ENCODE results near the gene OGT.
"Not testable (repeated sequence)": the region's sequence is repeated elsewhere in the genome, so short reads cannot be mapped to it uniquely, and the experiment has no call there.

Gene OGT

DNA sequence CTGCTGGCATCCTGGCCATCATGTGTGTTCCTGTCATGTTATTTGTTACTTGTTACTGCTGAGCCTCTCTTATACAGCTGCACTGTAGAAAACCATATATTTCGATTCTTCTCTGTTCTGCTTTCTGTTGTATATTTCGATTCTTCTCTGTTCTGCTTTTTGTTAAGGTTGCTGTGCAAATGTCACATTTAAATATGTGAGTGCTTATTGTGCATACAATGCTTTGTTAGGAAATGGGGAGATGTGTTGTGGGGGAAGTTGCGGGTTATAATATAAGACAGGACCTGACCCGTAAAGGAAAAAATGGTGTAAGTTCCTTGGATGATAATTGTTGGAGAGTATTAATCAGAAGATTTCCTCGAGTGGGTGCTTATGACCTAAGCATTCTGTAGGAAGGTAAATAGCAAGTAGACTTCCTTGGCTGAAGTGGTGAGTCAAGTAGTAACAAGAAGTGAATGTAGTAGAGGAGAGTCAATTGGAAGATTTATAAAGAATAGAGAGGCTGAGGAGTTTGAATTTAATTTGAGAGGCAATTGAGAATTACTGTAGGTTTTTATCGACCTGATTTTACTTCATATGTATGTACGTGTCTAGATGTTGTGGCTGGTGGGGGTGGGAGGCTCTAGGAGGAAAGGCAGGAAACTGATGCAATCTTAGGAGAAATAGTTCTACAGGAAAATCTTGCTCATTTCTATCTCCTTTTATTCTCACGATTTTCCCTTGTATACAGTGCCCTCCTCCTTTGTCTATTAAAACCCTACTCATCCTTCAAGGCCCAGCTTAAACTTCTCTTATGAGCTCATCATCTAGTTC, 8.5 kb downstream of the OGT start:
- peak; percentile 66 for DNase-seq

GRCh38 chrX:71542411-71542810, 9.5 kb downstream of the OGT start:
- DNase-seq, result no peak

DNA sequence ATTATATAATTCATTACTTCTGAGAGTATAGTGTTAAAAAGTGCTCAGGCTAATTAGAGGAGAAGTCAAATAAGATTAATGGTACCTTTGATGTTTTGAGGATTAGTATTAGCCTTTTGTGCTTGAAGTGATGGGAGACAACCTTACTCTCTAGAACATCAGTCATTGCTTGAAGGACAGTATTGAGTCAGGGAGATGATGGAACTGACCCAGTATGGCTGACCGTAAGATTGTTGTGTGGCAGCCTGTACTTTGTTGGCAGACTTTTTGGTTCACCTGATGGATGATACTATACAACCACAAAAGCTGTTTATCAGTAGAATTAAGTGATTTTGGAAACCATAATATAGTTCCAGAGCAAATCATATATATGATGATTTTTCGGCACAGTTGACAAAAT, 9.9 kb downstream of the OGT start:
- DNase-seq, result no peak

GRCh38 chrX:71543316-71543715, 10.4 kb downstream of the OGT start:
- DNase-seq, result no peak

DNA sequence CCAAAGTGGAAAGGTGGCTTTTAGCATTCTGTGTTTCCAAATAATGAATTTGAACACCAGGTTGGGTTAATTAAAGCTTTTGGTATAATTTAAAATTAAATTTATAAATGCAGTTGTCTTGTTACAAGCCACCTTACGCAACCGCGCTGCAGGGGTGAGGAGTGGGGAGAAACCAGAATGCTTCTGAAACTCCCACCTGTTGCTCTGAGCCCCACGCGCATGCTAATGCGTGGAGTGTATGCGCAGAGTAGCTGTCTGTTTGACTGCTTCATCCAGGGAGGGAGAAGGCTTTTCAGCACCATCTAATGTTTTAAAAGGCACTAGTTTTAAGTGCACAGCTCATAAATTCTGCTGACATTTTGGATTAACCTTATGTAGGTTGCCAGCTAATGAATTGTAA, 12.5 kb downstream of the OGT start:
- no peak for DNase-seq

GRCh38 chrX:71546879-71547278, 14.0 kb downstream of the OGT start:
- DNase-seq, result no peak

DNA sequence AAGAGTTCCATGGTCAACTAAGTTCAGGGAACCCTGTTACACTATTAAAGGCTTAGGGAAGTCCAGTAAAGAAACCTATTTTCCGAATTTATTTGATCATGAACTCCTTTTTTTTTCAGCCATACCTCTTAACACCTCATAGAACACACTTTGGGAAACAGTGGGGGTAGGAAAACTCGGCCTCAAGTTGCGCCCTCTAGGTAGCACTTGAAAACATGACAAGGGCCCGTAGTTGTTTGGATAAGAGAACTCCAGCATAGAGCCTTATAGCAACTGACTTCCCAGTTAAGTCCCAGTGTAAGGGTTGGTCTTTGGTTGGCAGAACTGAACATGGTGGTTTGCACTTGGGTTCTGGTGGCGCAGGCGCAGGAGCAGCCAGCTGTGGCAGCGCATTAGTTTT, 14.4 kb downstream of the OGT start:
- no peak for DNase-seq

GRCh38 chrX:71549986-71550385, 17.1 kb downstream of the OGT start:
- no peak for DNase-seq

DNA sequence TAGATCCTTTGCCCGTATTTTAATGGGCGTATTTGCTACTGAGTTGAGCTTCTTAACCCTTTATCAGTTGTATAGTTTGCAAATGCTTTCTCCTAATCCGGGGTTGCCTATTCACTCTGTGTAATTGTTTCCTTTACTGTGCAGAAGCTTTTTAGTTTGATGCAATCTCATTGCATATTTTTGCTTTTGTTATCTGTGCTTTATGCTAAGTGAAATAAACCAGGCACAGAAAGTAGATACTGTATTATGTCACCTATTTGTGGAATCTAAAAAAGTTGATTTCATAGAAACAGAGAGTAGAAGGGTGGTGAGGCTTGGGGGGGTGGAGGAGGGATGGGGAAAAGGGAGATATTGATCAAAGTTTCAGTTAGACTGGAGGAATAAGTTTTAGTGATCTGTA, 17.7 kb downstream of the OGT start:
- no peak for DNase-seq

GRCh38 chrX:71556036-71556435, 23.1 kb downstream of the OGT start:
- DNase-seq, result no peak

- no peak for DNase-seq
Measured at GRCh38 chrX:71558920-71559319, 26.0 kb downstream of the OGT start.

GRCh38 chrX:71559773-71560172, 26.9 kb downstream of the OGT start:
- not testable (repeated sequence) for DNase-seq

DNA sequence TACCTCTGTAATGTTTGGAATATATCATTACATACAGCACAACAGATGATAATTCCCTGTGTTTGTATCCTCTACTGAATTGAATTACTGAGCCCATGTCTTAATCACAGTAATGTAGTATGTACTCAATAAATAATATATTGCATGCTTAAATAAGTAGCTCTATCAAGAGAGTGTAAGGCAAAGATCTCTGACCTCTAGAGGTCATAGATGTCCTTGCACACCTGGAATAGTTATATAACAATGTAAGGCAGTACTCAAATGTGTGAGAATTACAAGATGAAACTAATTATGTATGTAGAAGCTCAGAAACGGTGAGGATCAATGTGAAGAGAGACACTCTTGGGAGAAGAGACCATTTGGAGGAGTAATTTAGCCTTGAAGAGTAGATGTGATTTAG, 31.0 kb downstream of the OGT start:
- DNase-seq, result no peak

DNA sequence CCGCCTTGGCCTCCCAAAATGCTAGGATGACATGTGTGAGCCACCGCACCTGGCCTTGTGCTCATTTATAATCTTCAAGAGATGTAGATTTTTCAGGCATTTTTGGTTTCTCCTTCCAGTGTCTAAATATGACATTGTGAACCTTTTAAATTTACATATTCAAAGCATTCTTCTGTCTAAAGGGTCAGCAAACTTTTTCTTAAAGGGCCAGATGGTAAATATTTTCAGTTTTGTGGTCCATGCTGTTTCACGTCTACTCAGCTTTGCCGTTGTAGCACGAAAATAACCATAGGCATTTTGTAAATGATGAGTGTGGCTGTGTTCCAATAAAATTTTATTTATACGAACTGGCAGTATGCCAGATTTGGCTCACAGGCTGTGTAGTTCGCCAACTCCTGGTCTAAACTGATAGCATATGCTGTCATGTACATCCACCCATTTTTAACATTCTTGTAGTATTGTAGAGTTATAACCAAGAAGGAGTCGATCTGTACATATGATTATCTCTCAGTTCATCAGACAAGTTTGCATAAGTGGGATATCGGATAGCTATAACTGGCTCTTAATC, 32.7 kb downstream of the OGT start:
- no peak for DNase-seq

DNA sequence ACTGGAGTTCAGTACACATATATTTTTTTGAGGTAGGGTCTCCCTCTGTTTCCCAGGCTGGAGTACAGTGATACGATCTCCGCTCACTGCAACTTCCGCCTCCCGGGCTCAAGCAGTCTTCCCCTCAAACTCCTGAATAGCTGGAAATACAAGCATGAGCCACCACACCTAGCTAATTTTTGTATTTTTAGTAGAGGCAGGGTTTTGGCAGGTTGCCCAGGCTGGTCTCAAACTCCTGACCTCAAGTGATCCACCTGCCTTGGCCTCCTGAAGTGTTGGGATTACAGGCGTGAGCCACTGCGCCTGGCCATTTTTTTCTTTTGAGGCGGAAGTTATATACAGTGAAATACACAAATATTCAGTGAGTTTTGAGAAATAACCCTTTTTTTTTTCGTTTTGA, 38.5 kb downstream of the OGT start:
- DNase-seq, result not testable (repeated sequence)

GRCh38 chrX:71573590-71573989, 40.7 kb downstream of the OGT start:
- no peak for DNase-seq

- no peak for DNase-seq
Measured at GRCh38 chrX:71577682-71578081, 44.8 kb downstream of the OGT start.

- DNase-seq, result no peak
Measured at GRCh38 chrX:71578253-71579135, 45.6 kb downstream of the OGT start, which contains the start of gene GCNA. Gene GCNA (plus strand): TSS chrX:71578437. CDS start chrX:71580822, 2,385 bp downstream.

DNA sequence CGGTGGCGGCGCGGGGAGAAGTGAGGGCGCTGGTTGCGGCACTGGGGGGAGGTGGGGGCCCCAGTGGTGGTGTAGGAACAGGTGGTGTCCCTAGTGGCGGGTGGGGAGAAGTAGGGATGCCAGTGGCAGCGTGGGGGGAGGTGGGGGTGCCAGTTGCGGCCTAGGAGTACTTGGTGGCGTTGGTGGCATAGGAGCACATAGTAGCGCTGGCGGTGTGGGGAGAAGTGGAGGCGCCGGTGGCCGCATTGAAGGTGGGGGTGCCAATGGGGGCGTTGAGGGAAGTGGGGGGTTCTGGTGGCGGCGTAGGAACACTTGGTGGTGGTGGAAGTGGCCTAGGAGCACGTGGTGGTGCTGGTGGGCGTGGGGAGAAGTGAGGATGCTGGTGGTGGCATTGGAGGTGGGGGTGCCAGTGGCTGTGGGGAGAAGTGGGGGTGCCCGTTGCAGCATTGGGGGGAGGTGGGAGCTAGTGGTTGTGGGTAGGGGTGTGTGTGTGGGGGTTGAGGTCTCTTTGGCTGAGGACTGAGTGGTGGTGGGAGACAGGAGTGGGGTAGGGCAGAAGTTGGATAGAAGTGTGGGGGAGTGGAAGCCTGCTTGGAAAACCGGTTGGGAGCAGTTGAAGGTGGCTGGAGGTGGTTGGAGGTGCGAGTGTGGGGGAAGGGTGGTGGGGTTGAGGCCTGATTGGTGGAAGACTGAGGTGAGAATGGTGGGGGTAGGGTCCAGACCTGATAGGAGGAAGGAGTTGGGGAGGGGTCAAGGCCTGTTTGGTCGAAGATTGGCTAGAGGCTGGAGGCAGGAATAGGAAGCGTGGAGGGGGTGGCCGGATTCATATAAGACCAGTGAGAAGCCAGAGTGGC, 46.5 kb downstream of the OGT start:
- DNase-seq, result no peak

DNA sequence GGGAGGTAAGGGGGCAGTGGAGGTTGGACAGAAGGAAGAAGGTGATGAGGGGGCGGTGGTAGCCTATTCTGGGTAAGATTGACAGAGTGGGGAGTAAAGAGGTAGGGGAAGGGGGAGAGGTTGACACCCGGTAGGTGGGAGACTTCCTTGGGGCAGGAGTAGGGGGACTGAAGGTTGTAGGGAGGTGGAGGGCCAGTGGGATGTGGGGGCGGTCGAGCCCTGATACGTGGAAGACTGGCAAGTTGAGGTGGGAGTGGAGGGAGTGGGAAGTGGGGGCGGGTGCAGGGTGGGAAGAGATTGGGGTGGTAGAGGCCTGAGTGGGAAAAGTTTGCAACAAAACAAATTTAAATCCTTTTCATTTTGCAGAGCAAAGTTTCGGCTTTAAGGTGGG, 47.1 kb downstream of the OGT start:
- no peak for DNase-seq

GRCh38 chrX:71581210-71581609, 48.3 kb downstream of the OGT start:
- no peak for DNase-seq

GRCh38 chrX:71586929-71587328, 54.0 kb downstream of the OGT start:
- no peak for DNase-seq

DNA sequence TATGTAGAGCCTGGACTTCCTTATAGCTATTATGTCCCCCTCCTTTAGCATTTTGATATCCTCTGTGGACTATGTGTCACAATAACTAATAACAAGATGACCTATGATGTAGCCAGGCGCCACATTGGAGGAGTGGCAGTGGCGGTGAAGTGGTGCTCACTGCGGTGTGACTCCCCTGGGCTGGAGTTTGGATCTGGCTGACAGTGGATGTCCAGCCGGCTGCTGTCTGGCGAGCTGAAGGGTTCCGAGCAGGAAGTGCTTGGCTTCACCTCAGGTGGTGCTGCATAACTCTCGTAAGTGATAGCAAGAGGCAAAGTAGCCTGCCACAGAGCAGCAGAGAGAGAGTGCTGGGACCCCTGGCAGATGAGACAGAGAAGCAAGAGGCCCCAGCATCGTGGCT, 60.3 kb downstream of the OGT start:
- not testable (repeated sequence) for DNase-seq
